ENCODE measurements around the gene LRRC53. TPM values are rescaled to one million over a fixed set of nuclear protein-coding genes. Genes with fewer than 3 reads are reported as not detected.

Gene LRRC53
- total RNA-seq, 1 donor from 2014 or later = 0.42 TPM

Other genes with a start within 250 kb of the LRRC53 start
- gene ERICH3, start 161.2 kb upstream of the LRRC53 start, total RNA-seq (ENCODE audit: unreplicated experiment) = 1.9 TPM
- 16.2 TPM for gene CRYZ, start 220.4 kb upstream of the LRRC53 start, total RNA-seq (ENCODE audit: unreplicated experiment)
- gene TYW3, start 220.5 kb upstream of the LRRC53 start, total RNA-seq (ENCODE audit: unreplicated experiment) = 7.6 TPM